ENCODE data around the gene PIK3CD. TPM values are rescaled to one million over a fixed set of nuclear protein-coding genes. Genes with fewer than 3 reads are reported as not detected.
A peak's percentile ranks its signal among the peaks of the same experiment; 100 is the strongest.

Gene PIK3CD
- 3.4 TPM for total RNA-seq
- long read RNA-seq, partial matches to known transcripts: 0 of 2 reads
- long read RNA-seq, other reads (novel, unspliced or antisense): 2 of 2 reads

- peak; percentile 61 for DNase-seq
- ATAC-seq: peak; percentile 75
- intact Hi-C loops (cut with micrococcal nuclease): no loop called here
These were observed at the start of gene PIK3CD for GRCh38 chr1:9651565-9652378. Gene PIK3CD, plus strand, starts transcription at chr1:9651731. Its CDS starts 58,725 bp downstream, at chr1:9710456.

- ATAC-seq (no peak), DNase-seq (no peak)
- intact Hi-C loops (cut with micrococcal nuclease): no loop called here
These were observed 49.4 kb upstream of the PIK3CD start for GRCh38 chr1:9601942-9602793.

GRCh38 chr1:9602794-9603167, 48.8 kb upstream of the PIK3CD start:
- DNase-seq (no peak), ATAC-seq (no peak)
- intact Hi-C loops (cut with micrococcal nuclease): no loop called here

GRCh38 chr1:9603307-9603706, 48.2 kb upstream of the PIK3CD start:
- ATAC-seq (no peak), DNase-seq (no peak)
- intact Hi-C loops (cut with micrococcal nuclease): no loop called here

- ATAC-seq (peak; percentile 4), DNase-seq (no peak)
- intact Hi-C loops (cut with micrococcal nuclease): no loop called here
These were observed 47.5 kb upstream of the PIK3CD start for GRCh38 chr1:9603766-9604753.

GRCh38 chr1:9604836-9605235, 46.7 kb upstream of the PIK3CD start:
- intact Hi-C loops (cut with micrococcal nuclease): no loop called here
- ATAC-seq (no peak), DNase-seq (no peak)

- intact Hi-C loops (cut with micrococcal nuclease): no loop called here
- DNase-seq (no peak), ATAC-seq (no peak)
These were observed 45.5 kb upstream of the PIK3CD start for GRCh38 chr1:9605946-9606455.

GRCh38 chr1:9606458-9606857, 45.1 kb upstream of the PIK3CD start:
- intact Hi-C loops (cut with micrococcal nuclease): no loop called here
- ATAC-seq (no peak), DNase-seq (peak; percentile 61)

GRCh38 chr1:9606948-9607347, 44.6 kb upstream of the PIK3CD start:
- ATAC-seq (peak; percentile 81), DNase-seq (peak; percentile 75)
- intact Hi-C loops (cut with micrococcal nuclease): no loop called here

- DNase-seq (no peak), ATAC-seq (no peak)
- intact Hi-C loops (cut with micrococcal nuclease): no loop called here
These were observed 44.2 kb upstream of the PIK3CD start for GRCh38 chr1:9607352-9607751.

- intact Hi-C loops (cut with micrococcal nuclease): no loop called here
These were observed 41.5 kb upstream of the PIK3CD start for GRCh38 chr1:9609998-9610397.

GRCh38 chr1:9610548-9610947, 41.0 kb upstream of the PIK3CD start:
- no peak for DNase-seq
- intact Hi-C loops (cut with micrococcal nuclease): no loop called here
- ATAC-seq: no peak

More at GRCh38 chr1:9609998-9610397, 41.5 kb upstream of the PIK3CD start:
- DNase-seq: peak; percentile 76
- peak; percentile 70 for ATAC-seq

GRCh38 chr1:9611716-9612115, 39.8 kb upstream of the PIK3CD start:
- DNase-seq: no peak
- intact Hi-C loops (cut with micrococcal nuclease): no loop called here
- ATAC-seq: no peak

- no peak for DNase-seq
- intact Hi-C loops (cut with micrococcal nuclease): no loop called here
- no peak for ATAC-seq
These were observed 39.2 kb upstream of the PIK3CD start for GRCh38 chr1:9612162-9612845.

- intact Hi-C loops (cut with micrococcal nuclease): no loop called here
- DNase-seq: no peak
- ATAC-seq: no peak
These were observed 38.5 kb upstream of the PIK3CD start for GRCh38 chr1:9612871-9613624.

- DNase-seq (no peak), ATAC-seq (no peak)
- intact Hi-C loops (cut with micrococcal nuclease): no loop called here
These were observed 37.8 kb upstream of the PIK3CD start for GRCh38 chr1:9613625-9614299.

Data from left ventricle myocardium superior (tissue), 1 donor.